Activated CD4-positive, alpha-beta T cell treated with anti-CD3 and anti-CD28 coated beads, Interleukin-2, amount 50 U/mL, for 16 hours (primary cell): ENCODE results near the gene ID2.

Experiments used
- DNase-seq: peaks from one replicate; pipeline ENCODE4 v3.0.0-alpha.2; 2020

Gene ID2

GRCh38 chr2:8648441-8649213, 33.2 kb upstream of the ID2 start:
- DNase-seq, result no peak

- no peak for DNase-seq
Observed at GRCh38 chr2:8649718-8650117, 32.1 kb upstream of the ID2 start.

- no peak for DNase-seq
Observed at GRCh38 chr2:8650256-8650655, 31.6 kb upstream of the ID2 start.

- DNase-seq, result no peak
Observed at GRCh38 chr2:8652774-8653426, 29.0 kb upstream of the ID2 start.

DNA sequence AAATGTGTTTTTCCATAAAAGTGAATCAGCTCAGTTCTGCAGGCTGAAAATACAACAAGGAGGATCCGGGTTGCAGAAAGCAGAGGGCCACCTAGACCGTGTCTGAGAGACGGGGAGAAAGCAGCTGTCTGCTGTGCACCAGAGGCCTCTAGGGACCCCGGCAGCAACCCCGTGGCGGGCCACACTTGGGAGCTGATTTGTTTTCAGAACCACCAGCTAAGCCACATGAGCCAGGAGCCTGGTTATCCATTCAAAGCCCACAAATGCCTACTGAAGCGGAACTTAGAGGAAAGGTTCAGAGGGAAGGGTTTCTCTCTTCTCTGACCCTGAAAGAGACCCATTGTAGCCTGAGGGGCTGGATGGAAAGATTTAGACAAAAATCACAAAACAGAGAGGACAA, 28.4 kb upstream of the ID2 start:
- no peak for DNase-seq

GRCh38 chr2:8654041-8654440, 27.8 kb upstream of the ID2 start:
- DNase-seq, result no peak

GRCh38 chr2:8654483-8654882, 27.4 kb upstream of the ID2 start:
- no peak for DNase-seq

DNA sequence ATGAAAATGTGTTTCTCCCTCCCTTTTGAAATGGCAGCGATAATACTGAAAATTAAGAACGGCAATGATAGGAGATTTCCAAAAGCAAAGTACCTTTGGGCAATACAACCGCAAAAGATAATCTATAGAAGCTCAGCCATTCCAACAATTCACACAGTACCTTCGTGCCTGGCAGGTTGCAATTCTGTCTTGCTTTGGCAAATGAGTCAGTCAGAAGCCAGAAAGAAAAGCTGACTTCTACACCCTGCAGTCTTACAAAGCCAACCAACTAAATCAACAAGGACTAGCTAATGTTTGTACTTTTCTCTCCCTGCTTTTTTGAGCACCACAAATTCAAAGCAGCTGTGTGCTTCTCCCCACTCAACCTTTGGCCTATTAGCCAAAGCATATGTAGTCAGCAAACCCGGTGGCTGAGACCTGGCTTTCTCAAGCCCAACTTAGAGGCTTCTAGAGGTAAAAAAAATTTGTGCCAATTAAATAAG, 25.7 kb upstream of the ID2 start:
- no peak for DNase-seq

DNA sequence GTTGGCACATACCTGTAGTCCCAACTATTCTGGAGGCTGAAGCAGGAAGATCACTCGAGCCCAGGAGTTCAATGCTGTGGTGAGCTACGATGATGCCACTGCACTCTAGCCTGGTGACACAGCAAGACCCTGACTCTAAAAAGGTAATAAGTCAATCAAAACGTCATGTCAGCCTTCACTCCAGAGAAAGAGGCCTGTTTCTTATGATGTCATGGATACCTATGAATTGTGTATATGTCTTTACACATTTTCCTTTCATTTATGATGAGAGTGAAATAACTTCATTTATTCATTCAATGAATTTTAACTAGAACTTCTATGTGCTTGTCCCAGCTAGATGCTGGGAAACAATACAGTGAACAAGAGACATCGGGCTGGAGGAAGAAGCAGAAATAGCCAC, 25.0 kb upstream of the ID2 start:
- no peak for DNase-seq

DNA sequence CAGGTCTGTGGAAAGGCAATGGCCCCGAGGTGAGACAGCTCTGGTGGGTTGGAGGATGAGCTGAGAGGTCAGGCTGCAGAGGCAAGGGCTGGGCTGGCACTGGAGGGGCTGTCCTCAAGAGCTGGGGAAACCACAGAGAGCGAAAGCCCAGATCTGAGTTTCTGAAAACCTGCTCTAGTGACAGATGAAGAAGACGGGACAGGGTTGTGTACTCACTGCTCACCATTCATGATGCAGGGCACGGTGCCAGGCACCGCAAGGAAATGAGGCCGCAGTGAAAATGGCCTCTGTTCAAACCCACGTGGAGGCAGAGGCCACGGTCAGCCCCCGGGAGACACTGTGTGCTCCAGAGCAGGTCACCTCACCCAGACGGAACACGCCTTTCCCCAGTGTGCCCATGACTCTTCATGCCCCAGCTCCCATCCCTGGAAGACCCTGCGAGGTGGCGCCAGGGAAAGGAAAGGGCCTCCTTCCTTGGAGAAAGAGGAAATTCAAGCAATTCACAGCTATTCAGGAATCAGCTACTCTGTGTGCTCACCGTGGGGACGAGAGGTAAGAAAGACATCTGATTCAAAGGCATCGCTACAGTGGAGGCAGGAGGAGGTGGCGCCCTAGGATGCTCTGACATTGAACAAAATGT, 24.3 kb upstream of the ID2 start:
- DNase-seq, result no peak

GRCh38 chr2:8658064-8658862, 23.6 kb upstream of the ID2 start:
- no peak for DNase-seq

DNA sequence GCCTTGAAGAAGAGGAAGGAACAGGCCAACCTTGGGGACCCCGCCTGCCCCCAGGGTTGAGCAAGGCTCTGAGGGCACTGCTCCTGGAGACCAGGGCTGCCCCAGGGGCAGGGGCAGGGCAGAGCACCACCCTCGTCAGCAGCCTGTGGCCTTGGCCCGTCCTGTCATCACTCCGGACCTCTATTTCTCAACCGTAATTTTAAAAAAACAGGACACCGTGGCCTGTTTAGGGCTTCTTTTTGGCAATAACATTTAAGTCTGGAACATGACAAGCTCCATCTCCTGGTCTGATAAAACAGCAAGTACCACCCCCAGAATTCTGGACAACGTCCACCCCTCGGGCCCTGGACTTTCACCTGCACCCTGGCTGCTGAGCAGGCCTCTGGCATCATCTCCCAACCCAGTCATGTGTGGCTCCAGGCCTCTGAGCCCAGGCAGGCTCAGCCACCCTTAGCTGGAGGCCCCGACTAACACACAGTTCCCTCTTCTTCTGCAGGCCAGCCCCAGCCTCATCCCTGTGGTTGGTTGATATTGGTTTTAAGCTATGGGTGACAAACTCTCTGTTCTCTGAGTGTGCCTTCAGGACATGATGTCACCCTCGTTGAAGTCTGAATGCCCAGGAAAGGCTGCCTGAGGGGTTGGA, 22.6 kb upstream of the ID2 start:
- no peak for DNase-seq

GRCh38 chr2:8659735-8660492, 21.9 kb upstream of the ID2 start:
- DNase-seq, result no peak

GRCh38 chr2:8661235-8661634, 20.6 kb upstream of the ID2 start:
- DNase-seq, result no peak

- DNase-seq, result no peak
Observed at GRCh38 chr2:8661736-8662135, 20.1 kb upstream of the ID2 start.

GRCh38 chr2:8662239-8662879, 19.5 kb upstream of the ID2 start:
- DNase-seq, result no peak

DNA sequence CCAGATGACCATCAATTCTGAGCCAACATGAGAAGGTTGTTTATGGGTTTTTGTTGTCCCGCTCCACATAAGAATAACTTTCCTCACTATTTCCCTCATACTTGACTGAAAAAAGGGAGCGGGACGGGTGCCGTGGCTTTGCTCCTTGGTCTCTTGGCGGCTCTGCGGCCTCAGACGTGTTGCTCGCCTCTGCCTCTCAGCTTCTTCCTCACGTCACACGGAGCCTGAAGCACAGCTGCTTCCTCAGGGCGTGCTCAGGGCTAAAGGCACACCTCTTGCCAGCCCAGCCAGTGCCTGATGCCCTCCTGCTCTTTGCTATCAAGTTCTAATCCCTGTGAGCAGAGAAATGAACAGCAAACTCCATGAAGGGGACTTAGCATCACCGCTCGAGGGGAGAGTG, 17.9 kb upstream of the ID2 start:
- no peak for DNase-seq

DNA sequence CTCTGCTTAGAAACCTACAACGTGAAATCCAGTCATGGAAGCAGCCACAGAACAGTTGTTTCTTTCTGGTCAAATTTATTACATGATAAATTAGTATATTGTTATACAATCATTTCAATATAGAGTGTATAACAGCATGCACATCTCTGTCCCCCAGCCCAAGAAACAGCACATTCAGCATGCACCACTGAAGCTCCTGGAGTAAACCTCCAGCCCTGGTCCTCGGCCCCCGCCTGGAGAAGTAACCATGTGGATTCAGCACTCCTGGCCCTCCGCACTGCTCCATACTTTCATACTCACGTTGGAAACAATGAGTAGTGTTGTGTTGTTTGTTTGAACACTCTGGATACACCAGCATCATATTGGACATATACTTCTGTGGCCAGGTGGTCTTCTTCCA, 15.3 kb upstream of the ID2 start:
- no peak for DNase-seq

GRCh38 chr2:8667896-8668512, 13.9 kb upstream of the ID2 start:
- DNase-seq, result no peak

- no peak for DNase-seq
Observed at GRCh38 chr2:8669157-8669817, 12.6 kb upstream of the ID2 start.
